Measurements from ENCODE around the gene SLC27A6.

- no peak for TF ChIP-seq GATA2 (IDR thresholded peaks at IDR 0.05; ENCODE audit: low read depth, low read length)
- no peak for TF ChIP-seq GATA3 (IDR thresholded peaks at IDR 0.05; ENCODE audit: low read depth, low read length)
These were observed 112.3 kb downstream of the SLC27A6 start for GRCh38 chr5:129077433-129078075.

Data from SH-SY5Y (cell line).